Measurements from ENCODE around the gene ABHD8. TPM values are rescaled to one million over a fixed set of nuclear protein-coding genes. Genes with fewer than 3 reads are reported as not detected.

The ABHD8 gene
- total RNA-seq, 1 donor from 2014 or later, result 6.8 TPM

- Histone ChIP-seq H3K36me3 (ENCODE audit: control insufficient read depth in 3 of 3, insufficient read depth in 3 of 3, low read length in 3 of 3) (peaks cover 0 to 6% (median 4%) of the 10 kb centered on the region in 3 donors), H3K4me1 (ENCODE audit: control insufficient read depth in 3 of 3, insufficient read depth in 3 of 3, low read length in 3 of 3) (peaks cover 0 to 7% (median 2%) of the 10 kb centered on the region in 3 donors), H3K27ac (ENCODE audit: low read depth, low read length) (no peak overlapping the region), H3K9ac (ENCODE audit: low read depth in 1 of 3, low read length in 3 of 3) (no peak overlapping the region), H3K27me3 (ENCODE audit: control insufficient read depth in 3 of 3, insufficient read depth in 3 of 3, low read length in 3 of 3) (peaks cover 0 to 8% (median 3%) of the 10 kb centered on the region in 3 donors), H3K9me3 (ENCODE audit: control insufficient read depth in 3 of 3, low read length in 3 of 3) (no peaks in the 10 kb centered on the region), H3K4me3 (ENCODE audit: low read length in 3 of 3) (no peak overlapping the region)
Measured at GRCh38 chr19:17256130-17256529, 47.1 kb downstream of the ABHD8 start.

- Histone ChIP-seq H3K27me3 (ENCODE audit: control insufficient read depth in 3 of 3, insufficient read depth in 3 of 3, low read length in 3 of 3) (peaks cover 0 to 8% (median 3%) of the 10 kb centered on the region in 3 donors), H3K9me3 (ENCODE audit: control insufficient read depth in 3 of 3, low read length in 3 of 3) (no peaks in the 10 kb centered on the region), H3K36me3 (ENCODE audit: control insufficient read depth in 3 of 3, insufficient read depth in 3 of 3, low read length in 3 of 3) (peaks cover 0 to 6% (median 4%) of the 10 kb centered on the region in 3 donors), H3K4me1 (ENCODE audit: control insufficient read depth in 3 of 3, insufficient read depth in 3 of 3, low read length in 3 of 3) (no peaks in the 10 kb centered on the region), H3K4me3 (ENCODE audit: low read length in 3 of 3) (no peak overlapping the region), H3K27ac (ENCODE audit: low read depth, low read length) (no peak overlapping the region), H3K9ac (ENCODE audit: low read depth in 1 of 3, low read length in 3 of 3) (no peak overlapping the region)
Measured at GRCh38 chr19:17255150-17255621, 48.0 kb downstream of the ABHD8 start.

DNA sequence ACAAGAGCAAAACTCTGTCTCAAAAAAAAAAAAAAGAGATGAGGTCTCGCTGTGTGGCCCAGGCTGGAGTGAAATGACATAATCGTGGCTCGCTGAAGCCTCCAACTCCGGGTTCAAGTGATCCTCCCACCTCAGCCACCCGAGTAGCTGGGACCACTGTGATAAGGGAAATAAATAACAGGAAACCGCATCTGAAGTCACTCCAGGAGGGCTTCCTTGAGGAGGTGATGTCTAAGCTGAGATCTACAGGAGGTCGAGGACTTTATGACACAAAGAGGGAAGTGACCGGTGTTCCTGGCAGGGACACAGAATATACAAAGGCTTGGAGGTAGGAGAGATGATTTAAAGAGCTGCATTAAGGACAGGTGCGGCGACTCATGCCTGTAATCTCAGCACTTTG lies 48.6 kb downstream of the ABHD8 start:
- Histone ChIP-seq H3K4me3 (ENCODE audit: low read length in 3 of 3) (no peak overlapping the region), H3K27me3 (ENCODE audit: control insufficient read depth in 3 of 3, insufficient read depth in 3 of 3, low read length in 3 of 3) (peaks cover 0 to 8% (median 3%) of the 10 kb centered on the region in 3 donors), H3K27ac (ENCODE audit: low read depth, low read length) (no peak overlapping the region), H3K4me1 (ENCODE audit: control insufficient read depth in 3 of 3, insufficient read depth in 3 of 3, low read length in 3 of 3) (no peaks in the 10 kb centered on the region), H3K9me3 (ENCODE audit: control insufficient read depth in 3 of 3, low read length in 3 of 3) (no peaks in the 10 kb centered on the region), H3K9ac (ENCODE audit: low read depth in 1 of 3, low read length in 3 of 3) (no peak overlapping the region), H3K36me3 (ENCODE audit: control insufficient read depth in 3 of 3, insufficient read depth in 3 of 3, low read length in 3 of 3) (peaks cover 0 to 6% (median 4%) of the 10 kb centered on the region in 3 donors)

DNA sequence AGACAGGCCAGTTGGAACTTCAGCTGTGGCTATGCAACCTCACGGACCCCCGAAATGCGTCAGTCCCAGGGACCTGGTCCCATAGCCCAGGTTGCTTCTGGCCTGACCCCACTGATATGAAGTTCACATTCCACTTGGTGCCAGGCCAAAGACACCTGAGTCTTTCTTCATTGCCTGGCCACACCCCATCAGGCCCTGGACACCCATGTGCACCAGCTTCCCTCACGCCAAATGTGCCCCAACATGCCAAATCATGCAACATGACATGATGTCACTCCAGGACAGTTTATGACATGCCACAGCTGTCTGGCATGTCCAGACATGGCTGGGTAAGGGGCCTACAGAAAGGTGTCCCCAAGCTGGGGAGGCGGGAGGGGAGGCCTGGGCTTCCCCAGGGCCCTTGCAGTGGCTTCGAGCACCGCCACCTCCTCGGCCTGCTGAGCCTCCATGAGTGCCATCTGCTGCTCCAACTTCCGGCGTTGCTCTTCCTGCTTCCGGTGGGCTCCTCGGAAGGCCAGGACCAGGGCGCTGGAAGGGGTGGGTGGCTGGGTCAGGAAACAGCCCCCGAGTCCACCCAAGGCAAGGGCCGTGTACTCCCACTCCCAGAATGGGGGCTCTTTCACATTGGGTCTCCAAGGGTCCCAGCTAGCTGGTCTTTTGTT lies 53.2 kb downstream of the ABHD8 start:
- Histone ChIP-seq H3K9me3 (ENCODE audit: control insufficient read depth in 3 of 3, low read length in 3 of 3) (no peaks in the 10 kb centered on the region), H3K27me3 (ENCODE audit: control insufficient read depth in 3 of 3, insufficient read depth in 3 of 3, low read length in 3 of 3) (peaks cover 0 to 8% (median 0%) of the 10 kb centered on the region in 3 donors), H3K4me3 (ENCODE audit: low read length in 3 of 3) (no peak overlapping the region), H3K27ac (ENCODE audit: low read depth, low read length) (no peak overlapping the region), H3K9ac (ENCODE audit: low read depth in 1 of 3, low read length in 3 of 3) (no peak overlapping the region), H3K36me3 (ENCODE audit: control insufficient read depth in 3 of 3, insufficient read depth in 3 of 3, low read length in 3 of 3) (peaks cover 0 to 3% (median 0%) of the 10 kb centered on the region in 3 donors), H3K4me1 (ENCODE audit: control insufficient read depth in 3 of 3, insufficient read depth in 3 of 3, low read length in 3 of 3) (peaks cover 0 to 16% (median 16%) of the 10 kb centered on the region in 3 donors)

DNA sequence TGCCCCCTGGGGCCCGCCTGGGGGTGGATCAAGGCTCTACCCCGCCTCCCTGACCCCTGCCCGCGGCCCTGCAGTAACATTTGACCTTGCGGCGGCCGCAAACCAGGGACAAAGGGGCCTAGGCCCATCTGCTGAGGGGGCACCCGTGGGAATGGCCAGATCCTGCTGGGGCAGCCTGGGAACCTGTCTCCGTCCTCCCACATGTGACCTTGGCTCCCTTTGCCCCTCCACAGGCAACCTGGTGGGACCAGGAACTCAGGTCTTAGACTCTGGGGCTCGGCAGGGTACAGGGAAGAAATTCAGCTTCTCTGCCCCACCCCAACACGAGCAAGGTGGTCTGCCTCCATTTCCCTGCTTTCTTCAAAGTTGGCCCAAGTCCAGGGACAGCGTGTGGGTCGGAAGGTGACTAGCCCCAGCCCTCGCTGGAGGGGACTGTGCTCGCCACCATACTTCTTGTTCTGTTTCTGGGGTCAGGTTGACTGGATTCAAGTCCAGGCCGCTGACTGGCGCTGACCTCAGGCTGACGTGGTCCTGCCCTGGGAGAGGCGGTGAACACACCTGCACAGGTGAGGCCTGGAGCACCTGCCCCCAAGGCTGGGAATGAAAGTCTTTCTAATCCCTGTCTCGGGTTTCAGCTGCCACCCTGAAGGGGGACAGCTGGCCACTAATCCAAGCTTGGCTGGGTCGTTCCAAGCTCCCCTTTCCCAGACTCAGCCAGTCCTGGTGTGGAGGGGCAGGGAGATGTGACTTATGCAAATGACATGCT lies 55.0 kb downstream of the ABHD8 start:
- Histone ChIP-seq H3K27me3 (ENCODE audit: control insufficient read depth in 3 of 3, insufficient read depth in 3 of 3, low read length in 3 of 3) (peaks cover 0 to 6% (median 0%) of the 10 kb centered on the region in 3 donors), H3K4me3 (ENCODE audit: low read length in 3 of 3) (no peak overlapping the region), H3K36me3 (ENCODE audit: control insufficient read depth in 3 of 3, insufficient read depth in 3 of 3, low read length in 3 of 3) (peaks cover 0 to 3% (median 0%) of the 10 kb centered on the region in 3 donors), H3K9ac (ENCODE audit: low read depth in 1 of 3, low read length in 3 of 3) (no peak overlapping the region), H3K27ac (ENCODE audit: low read depth, low read length) (no peak overlapping the region), H3K9me3 (ENCODE audit: control insufficient read depth in 3 of 3, low read length in 3 of 3) (no peaks in the 10 kb centered on the region), H3K4me1 (ENCODE audit: control insufficient read depth in 3 of 3, insufficient read depth in 3 of 3, low read length in 3 of 3) (peaks cover 7 to 32% (median 26%) of the 10 kb centered on the region in 3 donors)

DNA sequence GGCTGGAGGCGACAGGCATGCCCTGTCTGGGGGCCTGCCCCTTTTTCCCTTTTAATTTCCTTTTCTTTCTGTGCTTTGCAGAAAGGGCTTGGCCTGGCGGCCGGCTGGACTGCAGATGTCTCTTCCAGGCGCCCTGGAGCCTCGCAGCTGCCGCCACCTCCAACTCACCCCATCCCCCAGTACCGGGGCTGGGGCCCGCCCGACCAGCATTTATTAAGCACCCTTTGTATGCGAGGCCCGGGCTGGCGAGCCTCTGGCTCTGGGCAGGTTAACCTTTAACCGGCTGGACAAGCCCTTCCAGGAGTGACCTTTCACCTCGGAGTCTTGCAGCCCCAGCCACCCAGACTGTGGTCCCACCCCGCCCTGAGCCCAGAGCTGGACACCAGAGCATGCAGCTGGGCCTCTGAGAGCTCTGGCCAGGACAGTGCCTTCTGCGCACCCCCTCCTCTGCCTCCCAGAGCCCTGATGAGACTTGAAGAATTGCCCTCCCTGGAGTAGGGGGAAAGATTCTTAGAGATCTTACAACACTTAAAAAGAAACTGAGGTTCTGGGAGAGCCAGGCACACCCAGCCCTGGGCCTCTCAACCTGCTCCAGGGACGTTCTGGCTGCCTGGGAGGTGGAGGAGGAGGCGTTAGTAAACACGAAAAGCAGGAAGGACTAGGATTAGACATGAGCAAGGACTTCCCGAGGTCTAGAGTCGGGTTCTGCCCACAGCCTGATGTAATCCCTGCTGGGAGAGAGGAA lies 56.4 kb downstream of the ABHD8 start:
- H3K36me3 ChIP-seq (ENCODE audit: control insufficient read depth in 3 of 3, insufficient read depth in 3 of 3, low read length in 3 of 3), result peaks cover 0 to 3% (median 0%) of the 10 kb centered on the region in 3 donors
- peaks cover 14 to 43% (median 36%) of the 10 kb centered on the region in 3 donors for H3K4me1 ChIP-seq (ENCODE audit: control insufficient read depth in 3 of 3, insufficient read depth in 3 of 3, low read length in 3 of 3)
- H3K9me3 ChIP-seq (ENCODE audit: control insufficient read depth in 3 of 3, low read length in 3 of 3), result no peaks in the 10 kb centered on the region
- peak overlapping the region in 2 of 3 donors; percentile 70 to 83 for H3K9ac ChIP-seq (ENCODE audit: low read depth in 1 of 3, low read length in 3 of 3)
- H3K4me3 ChIP-seq (ENCODE audit: low read length in 3 of 3), result peak overlapping the region; percentile 66 to 75 (median 69)
- H3K27ac ChIP-seq (ENCODE audit: low read depth, low read length), result peak overlapping the region; percentile 72
- H3K27me3 ChIP-seq (ENCODE audit: control insufficient read depth in 3 of 3, insufficient read depth in 3 of 3, low read length in 3 of 3), result peaks cover 0 to 5% (median 0%) of the 10 kb centered on the region in 3 donors

DNA sequence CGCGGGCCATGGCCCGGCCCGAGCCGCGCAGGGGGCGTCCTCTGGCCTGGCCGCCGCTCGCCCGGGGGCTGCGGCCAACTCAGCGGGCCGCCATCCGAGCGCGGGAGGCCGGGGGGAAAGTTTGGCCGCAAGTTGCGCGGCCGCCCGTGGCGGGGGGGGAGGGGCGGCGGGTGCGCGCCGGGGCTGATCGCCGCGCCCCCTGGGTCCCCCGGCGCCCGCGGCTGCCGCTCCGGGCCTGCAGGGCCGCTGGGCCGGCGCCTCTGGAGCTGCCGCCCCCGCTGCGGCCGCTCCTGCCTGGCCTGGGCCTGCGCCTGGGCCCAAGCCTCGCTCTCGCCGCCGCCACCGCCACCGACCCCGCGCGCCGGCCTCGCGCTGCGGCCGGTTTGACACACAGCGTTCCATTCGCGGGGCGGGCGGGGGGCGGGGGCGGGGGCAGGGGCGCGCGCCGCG lies 57.7 kb downstream of the ABHD8 start, which contains the start of gene NR2F6:
Gene NR2F6 (minus strand): TSS at position 385 of the 450 bp plus-strand sequence. CDS start 699 bp downstream, outside the sequence.
- H3K27ac ChIP-seq (ENCODE audit: low read depth, low read length), result peak within 1 kb of the TSS; percentile 81
- H3K9ac ChIP-seq (ENCODE audit: low read depth in 1 of 3, low read length in 3 of 3), result peak within 1 kb of the TSS; percentile 85 to 87 (median 86)
- H3K36me3 ChIP-seq (ENCODE audit: control insufficient read depth in 3 of 3, insufficient read depth in 3 of 3, low read length in 3 of 3), result peaks cover 0 to 3% (median under 1%) of the 10 kb centered on the region in 3 donors
- H3K4me3 ChIP-seq (ENCODE audit: low read length in 3 of 3), result peak within 1 kb of the TSS; percentile 84 to 96 (median 91)
- H3K9me3 ChIP-seq (ENCODE audit: control insufficient read depth in 3 of 3, low read length in 3 of 3), result no peaks in the 10 kb centered on the region
- no peaks in the 10 kb centered on the region for H3K27me3 ChIP-seq (ENCODE audit: control insufficient read depth in 3 of 3, insufficient read depth in 3 of 3, low read length in 3 of 3)
- peaks cover 21 to 51% (median 42%) of the 10 kb centered on the region in 3 donors for H3K4me1 ChIP-seq (ENCODE audit: control insufficient read depth in 3 of 3, insufficient read depth in 3 of 3, low read length in 3 of 3)

- no peaks in the 10 kb centered on the region for H3K9me3 ChIP-seq (ENCODE audit: control insufficient read depth in 3 of 3, low read length in 3 of 3)
- peaks cover 21 to 51% (median 42%) of the 10 kb centered on the region in 3 donors for H3K4me1 ChIP-seq (ENCODE audit: control insufficient read depth in 3 of 3, insufficient read depth in 3 of 3, low read length in 3 of 3)
- H3K9ac ChIP-seq (ENCODE audit: low read depth in 1 of 3, low read length in 3 of 3), result peak overlapping the region; percentile 85 to 87 (median 86)
Measured at GRCh38 chr19:17244618-17245534, 58.3 kb downstream of the ABHD8 start.

More at GRCh38 chr19:17244618-17245534, 58.3 kb downstream of the ABHD8 start:
- H3K27ac ChIP-seq (ENCODE audit: low read depth, low read length), result peak overlapping the region; percentile 81
- H3K27me3 ChIP-seq (ENCODE audit: control insufficient read depth in 3 of 3, insufficient read depth in 3 of 3, low read length in 3 of 3), result no peaks in the 10 kb centered on the region
- H3K36me3 ChIP-seq (ENCODE audit: control insufficient read depth in 3 of 3, insufficient read depth in 3 of 3, low read length in 3 of 3), result peaks cover 0 to 5% (median 3%) of the 10 kb centered on the region in 3 donors
- H3K4me3 ChIP-seq (ENCODE audit: low read length in 3 of 3), result peak overlapping the region; percentile 84 to 96 (median 91)
